OCI-LY7 (cell line): ENCODE results near the gene MVB12B. TPM values are rescaled to one million over a fixed set of nuclear protein-coding genes. Genes with fewer than 3 reads are reported as not detected.

Experiments used
- BruUV-seq: library from RNA; stranded (reverse); fragments of 400-500 nt; replicated peaks from 2 replicates; lab custom pipeline; 2021; lab: Mats Ljungman, UMichigan
- CTCF ChIA-PET: fragments of 300-600 bp; sonication (Branson Sonifier 250); formaldehyde crosslinking; loops from one replicate; lab custom pipeline; 2022; ENCODE audit warnings: antibody characterized with exemption; ENCODE audit not compliant: unreplicated experiment; lab: Charles Lee
- POLR2A ChIA-PET: fragments of 300-600 bp; sonication (Branson Sonifier 250); formaldehyde crosslinking; loops from one replicate; lab custom pipeline; 2022; ENCODE audit warnings: antibody characterized with exemption; lab: Charles Lee
- DNase-seq: peaks from one replicate; pipeline ENCODE4 v3.0.0-alpha.2; 2015; ENCODE audit warnings: low spot score
- H2AFZ ChIP-seq: fragments of 200-600 bp; sonication (generic), shearing (Covaris generic); 2 replicates; pipeline ENCODE4 v1.6.1; 2014; ENCODE audit warnings: mild to moderate bottlenecking, antibody characterized with exemption, low read length, moderate library complexity
- H3K27ac ChIP-seq: fragments of 200-600 bp; sonication (generic); 2 replicates; pipeline ENCODE4 v1.5.1; 2014; ENCODE audit warnings: mixed run types, low read depth, mild to moderate bottlenecking, moderate library complexity, low read length, inconsistent platforms; ENCODE audit not compliant: poor library complexity, severe bottlenecking
- H3K36me3 ChIP-seq: fragments of 200-600 bp; sonication (generic); 2 replicates; pipeline ENCODE4 v1.6.1; 2014; ENCODE audit warnings: mild to moderate bottlenecking, antibody characterized with exemption, low read length, moderate library complexity, mixed read lengths; ENCODE audit not compliant: insufficient read depth
- H3K4me1 ChIP-seq: fragments of 200-600 bp; sonication (generic); 2 replicates; pipeline ENCODE4 v1.5.1; 2014; ENCODE audit warnings: mild to moderate bottlenecking, low read length; ENCODE audit not compliant: insufficient read depth, poor library complexity, severe bottlenecking
- H3K4me2 ChIP-seq: fragments of 200-600 bp; sonication (generic); 2 replicates; pipeline ENCODE4 v1.6.1; 2014; ENCODE audit warnings: mild to moderate bottlenecking, low read length
- H3K4me3 ChIP-seq: fragments of 200-600 bp; sonication (generic); 2 replicates; pipeline ENCODE4 v1.5.1; 2014; ENCODE audit warnings: mild to moderate bottlenecking, low read depth, low read length; ENCODE audit not compliant: poor library complexity, severe bottlenecking
- H3K79me2 ChIP-seq: fragments of 200-600 bp; sonication (generic); 2 replicates; pipeline ENCODE4 v1.6.1; 2016; ENCODE audit warnings: low read depth, mild to moderate bottlenecking, low read length, moderate library complexity, mixed read lengths; ENCODE audit not compliant: insufficient read depth
- H3K9me2 ChIP-seq: fragments of 200-600 bp; sonication (generic); 2 replicates; pipeline ENCODE4 v1.6.1; 2016; ENCODE audit warnings: mild to moderate bottlenecking, low read length, mixed read lengths; ENCODE audit not compliant: insufficient read depth
- H3K9me3 ChIP-seq: fragments of 200-600 bp; sonication (generic); 2 replicates; pipeline ENCODE4 v1.6.1; 2014; ENCODE audit warnings: mild to moderate bottlenecking, mixed run types, low read length, mixed read lengths
- H4K20me1 ChIP-seq: fragments of 200-600 bp; sonication (generic); 2 replicates; pipeline ENCODE4 v1.6.1; 2014; ENCODE audit warnings: mild to moderate bottlenecking, antibody characterized with exemption, low read length, moderate library complexity, mixed read lengths; ENCODE audit not compliant: insufficient read depth
- EZH2phosphoT487 ChIP-seq: fragments of 200-600 bp; sonication (generic); IDR thresholded peaks from 2 replicates; pipeline ENCODE4 v1.6.1; 2018; ENCODE audit warnings: low read depth, borderline replicate concordance, mild to moderate bottlenecking, mixed run types, antibody characterized with exemption, low read length, moderate library complexity, mixed read lengths
- intact Hi-C: fragments of 100-400 bp; cut with micrococcal nuclease; formaldehyde crosslinking; loops from one replicate; pipeline ENCODE4 v1.10.0; 2022; ENCODE audit not compliant: unreplicated experiment
- total RNA-seq, 2 experiments: library from RNA; depleted of rRNA in 1 of 2; stranded (reverse); fragments of >200 nt in 1 of 2; shearing (Covaris generic) in 1 of 2; gene quantifications; 2 replicates each; pipeline ENCODE4 v1.2.3, GENCODE V29; 2014 to 2022
- TF ChIP-seq, protein P1 (sequence below): fragments of 200-600 bp; sonication (generic); conservative IDR thresholded peaks from 2 replicates; pipeline ENCODE4 v1.5.1; 2014; ENCODE audit warnings: mild to moderate bottlenecking, antibody characterized with exemption, low read length, moderate library complexity, mixed read lengths

MVB12B gene
- total RNA-seq, 2 experiments from 2014 or later, result 1.3 TPM; not detected in 1

DNA sequence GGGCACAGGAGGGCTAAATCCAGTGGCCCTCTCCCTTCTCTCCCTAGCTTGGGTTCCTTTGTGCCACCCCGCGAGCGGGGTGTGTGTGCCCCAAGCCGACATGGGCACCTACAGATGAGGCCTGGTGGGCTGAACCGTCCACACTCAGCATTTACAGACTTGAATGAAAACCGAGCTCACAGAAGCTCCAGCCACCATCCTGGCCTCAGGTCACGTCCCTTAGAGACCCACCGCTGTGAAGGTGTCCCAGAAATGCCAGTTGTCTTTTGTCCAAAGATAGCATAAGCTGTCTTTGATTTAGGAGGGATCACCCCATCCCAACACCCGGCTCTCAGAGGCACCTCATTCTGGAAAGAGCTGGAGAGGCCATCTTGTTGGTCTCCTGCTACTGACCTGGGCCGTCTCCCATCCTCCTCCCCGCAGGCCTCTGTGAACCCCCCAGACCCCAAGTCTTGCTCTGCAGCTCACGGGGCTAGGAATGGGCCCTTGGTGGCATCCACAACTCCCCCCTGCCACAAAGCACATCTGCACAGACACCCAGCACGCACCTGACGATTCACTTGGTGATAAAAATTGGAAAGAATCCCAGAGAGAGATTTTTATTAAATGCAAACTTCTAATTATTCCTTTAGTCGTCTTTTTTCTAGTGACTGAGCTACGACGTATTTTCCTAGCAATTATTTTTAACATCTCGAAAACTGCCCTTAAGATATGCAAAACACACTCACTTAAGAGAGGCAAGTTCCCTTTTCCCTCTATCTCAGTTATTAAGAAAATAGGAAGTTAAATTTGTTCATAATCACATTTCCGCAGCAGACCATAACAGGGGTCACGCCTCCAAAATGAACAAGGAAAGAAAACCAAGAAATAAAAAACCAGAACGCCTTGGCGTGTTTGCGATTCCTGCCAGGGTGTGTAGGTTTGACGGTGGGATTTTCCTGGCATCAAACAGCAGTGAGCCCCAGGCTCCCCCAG lies 206.6 kb downstream of the MVB12B start:
- H3K79me2 ChIP-seq, result no peaks in the 10 kb centered on the region
- no peaks in the 10 kb centered on the region for H3K9me2 ChIP-seq
- H3K4me3 ChIP-seq, result peak overlapping the region; percentile 65
- no peaks in the 10 kb centered on the region for H4K20me1 ChIP-seq
- TF ChIP-seq, protein P1, sequence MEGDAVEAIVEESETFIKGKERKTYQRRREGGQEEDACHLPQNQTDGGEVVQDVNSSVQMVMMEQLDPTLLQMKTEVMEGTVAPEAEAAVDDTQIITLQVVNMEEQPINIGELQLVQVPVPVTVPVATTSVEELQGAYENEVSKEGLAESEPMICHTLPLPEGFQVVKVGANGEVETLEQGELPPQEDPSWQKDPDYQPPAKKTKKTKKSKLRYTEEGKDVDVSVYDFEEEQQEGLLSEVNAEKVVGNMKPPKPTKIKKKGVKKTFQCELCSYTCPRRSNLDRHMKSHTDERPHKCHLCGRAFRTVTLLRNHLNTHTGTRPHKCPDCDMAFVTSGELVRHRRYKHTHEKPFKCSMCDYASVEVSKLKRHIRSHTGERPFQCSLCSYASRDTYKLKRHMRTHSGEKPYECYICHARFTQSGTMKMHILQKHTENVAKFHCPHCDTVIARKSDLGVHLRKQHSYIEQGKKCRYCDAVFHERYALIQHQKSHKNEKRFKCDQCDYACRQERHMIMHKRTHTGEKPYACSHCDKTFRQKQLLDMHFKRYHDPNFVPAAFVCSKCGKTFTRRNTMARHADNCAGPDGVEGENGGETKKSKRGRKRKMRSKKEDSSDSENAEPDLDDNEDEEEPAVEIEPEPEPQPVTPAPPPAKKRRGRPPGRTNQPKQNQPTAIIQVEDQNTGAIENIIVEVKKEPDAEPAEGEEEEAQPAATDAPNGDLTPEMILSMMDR, result no peak
- TF ChIP-seq EZH2phosphoT487, result no peak
- H3K4me2 ChIP-seq, result peak overlapping the region; percentile 88
- H2AFZ ChIP-seq, result peak overlapping the region; percentile 87
- ChIA-PET CTCF (interaction anchor here (1.1 kb wide), 1 partner anchor 35 kb away, joined by 5 read pairs; no protein-coding TSS in a partner anchor), POLR2A (interaction anchor here (0.6 to 2.6 kb wide), 7 partner anchors 9 to 1294 kb away, joined by 3 to 17 read pairs (median 4); no protein-coding TSS in a partner anchor)
- no peaks in the 10 kb centered on the region for H3K9me3 ChIP-seq
- H3K36me3 ChIP-seq, result no peaks in the 10 kb centered on the region
- BruUV-seq, result TSS peak; percentile 66
- peaks cover 64% of the 10 kb centered on the region for H3K4me1 ChIP-seq
- peak overlapping the region; percentile 87 for H3K27ac ChIP-seq
- intact Hi-C loops, result no loop called here
- peak; percentile 66 for DNase-seq

DNA sequence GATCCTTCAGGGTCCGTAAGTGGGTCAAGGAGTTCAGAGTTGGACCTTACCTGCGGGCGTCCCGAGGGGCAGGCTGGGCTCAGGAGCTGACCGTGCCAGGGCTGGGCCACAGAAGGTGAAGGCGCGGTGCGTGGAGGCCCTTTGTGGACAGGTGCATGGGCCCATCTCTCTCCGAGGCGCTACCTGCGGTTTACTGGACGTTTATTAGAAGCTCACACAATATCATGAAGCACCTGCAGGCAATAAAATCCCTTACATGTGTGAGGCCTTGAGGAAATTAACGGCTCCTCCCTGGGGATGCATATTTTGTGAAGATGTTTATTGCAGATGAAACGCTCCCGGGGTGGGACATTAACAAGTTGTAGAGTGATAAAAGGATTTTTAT lies 207.3 kb downstream of the MVB12B start:
- H3K4me3 ChIP-seq, result peak overlapping the region; percentile 65
- H3K4me1 ChIP-seq, result peaks cover 64% of the 10 kb centered on the region
- peak overlapping the region; percentile 88 for H3K4me2 ChIP-seq

More for the DNA sequence above, 207.3 kb downstream of the MVB12B start:
- no TSS peak for BruUV-seq
- CTCF ChIA-PET, result no interaction called here
- intact Hi-C loops, result no loop called here
- no peaks in the 10 kb centered on the region for H3K36me3 ChIP-seq
- H3K27ac ChIP-seq, result peak overlapping the region; percentile 87
- H3K79me2 ChIP-seq, result no peaks in the 10 kb centered on the region
- TF ChIP-seq EZH2phosphoT487, result no peak
- TF ChIP-seq, protein P1, result no peak
- no peaks in the 10 kb centered on the region for H4K20me1 ChIP-seq
- peak overlapping the region; percentile 87 for H2AFZ ChIP-seq
- H3K9me3 ChIP-seq, result no peaks in the 10 kb centered on the region
- POLR2A ChIA-PET, result interaction anchor here (1.7 to 2.6 kb wide), 2 partner anchors 9 to 17 kb away, joined by 6 to 17 read pairs; no protein-coding TSS in a partner anchor
- no peaks in the 10 kb centered on the region for H3K9me2 ChIP-seq
- peak; percentile 69 for DNase-seq
